ENCODE data around the gene UGDH.

DNA sequence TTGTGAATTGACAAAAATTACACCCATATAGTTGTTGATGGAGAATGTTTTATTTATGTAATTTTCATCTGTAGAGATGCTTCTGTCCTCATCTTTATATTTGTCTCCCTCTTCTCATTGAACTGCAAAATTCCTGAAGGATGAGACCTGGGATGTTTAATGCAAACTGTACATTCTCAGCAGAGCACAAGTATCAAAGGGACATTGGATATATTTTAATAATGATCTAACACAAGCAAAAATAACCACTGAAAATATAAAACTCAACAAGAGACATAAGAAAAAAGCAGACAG lies 28.6 kb downstream of the UGDH start:
- no peak for TF ChIP-seq EZH2 (conservative IDR thresholded peaks at IDR 0.05; ENCODE audit: low read depth, low read length)
- no peak for TF ChIP-seq HNF4G (IDR thresholded peaks at IDR 0.05; ENCODE audit: borderline replicate concordance, low read depth, low read length)
- no peak for TF ChIP-seq HNF4G (CRISPR knock-in tag; IDR thresholded peaks at IDR 0.05; ENCODE audit: borderline replicate concordance, low read depth)
- TF ChIP-seq, protein P1, sequence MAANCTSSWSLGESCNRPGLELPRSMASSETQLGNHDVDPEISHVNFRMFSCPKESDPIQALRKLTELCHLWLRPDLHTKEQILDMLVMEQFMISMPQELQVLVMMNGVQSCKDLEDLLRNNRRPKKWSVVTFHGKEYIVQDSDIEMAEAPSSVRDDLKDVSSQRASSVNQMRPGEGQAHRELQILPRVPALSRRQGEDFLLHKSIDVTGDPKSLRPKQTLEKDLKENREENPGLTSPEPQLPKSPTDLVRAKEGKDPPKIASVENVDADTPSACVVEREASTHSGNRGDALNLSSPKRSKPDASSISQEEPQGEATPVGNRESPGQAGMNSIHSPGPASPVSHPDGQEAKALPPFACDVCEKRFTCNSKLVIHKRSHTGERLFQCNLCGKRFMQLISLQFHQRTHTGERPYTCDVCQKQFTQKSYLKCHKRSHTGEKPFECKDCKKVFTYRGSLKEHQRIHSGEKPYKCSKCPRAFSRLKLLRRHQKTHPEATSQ (CRISPR knock-in tag; IDR thresholded peaks at IDR 0.05; ENCODE audit: borderline replicate concordance) = no peak
- TF ChIP-seq, protein P2, sequence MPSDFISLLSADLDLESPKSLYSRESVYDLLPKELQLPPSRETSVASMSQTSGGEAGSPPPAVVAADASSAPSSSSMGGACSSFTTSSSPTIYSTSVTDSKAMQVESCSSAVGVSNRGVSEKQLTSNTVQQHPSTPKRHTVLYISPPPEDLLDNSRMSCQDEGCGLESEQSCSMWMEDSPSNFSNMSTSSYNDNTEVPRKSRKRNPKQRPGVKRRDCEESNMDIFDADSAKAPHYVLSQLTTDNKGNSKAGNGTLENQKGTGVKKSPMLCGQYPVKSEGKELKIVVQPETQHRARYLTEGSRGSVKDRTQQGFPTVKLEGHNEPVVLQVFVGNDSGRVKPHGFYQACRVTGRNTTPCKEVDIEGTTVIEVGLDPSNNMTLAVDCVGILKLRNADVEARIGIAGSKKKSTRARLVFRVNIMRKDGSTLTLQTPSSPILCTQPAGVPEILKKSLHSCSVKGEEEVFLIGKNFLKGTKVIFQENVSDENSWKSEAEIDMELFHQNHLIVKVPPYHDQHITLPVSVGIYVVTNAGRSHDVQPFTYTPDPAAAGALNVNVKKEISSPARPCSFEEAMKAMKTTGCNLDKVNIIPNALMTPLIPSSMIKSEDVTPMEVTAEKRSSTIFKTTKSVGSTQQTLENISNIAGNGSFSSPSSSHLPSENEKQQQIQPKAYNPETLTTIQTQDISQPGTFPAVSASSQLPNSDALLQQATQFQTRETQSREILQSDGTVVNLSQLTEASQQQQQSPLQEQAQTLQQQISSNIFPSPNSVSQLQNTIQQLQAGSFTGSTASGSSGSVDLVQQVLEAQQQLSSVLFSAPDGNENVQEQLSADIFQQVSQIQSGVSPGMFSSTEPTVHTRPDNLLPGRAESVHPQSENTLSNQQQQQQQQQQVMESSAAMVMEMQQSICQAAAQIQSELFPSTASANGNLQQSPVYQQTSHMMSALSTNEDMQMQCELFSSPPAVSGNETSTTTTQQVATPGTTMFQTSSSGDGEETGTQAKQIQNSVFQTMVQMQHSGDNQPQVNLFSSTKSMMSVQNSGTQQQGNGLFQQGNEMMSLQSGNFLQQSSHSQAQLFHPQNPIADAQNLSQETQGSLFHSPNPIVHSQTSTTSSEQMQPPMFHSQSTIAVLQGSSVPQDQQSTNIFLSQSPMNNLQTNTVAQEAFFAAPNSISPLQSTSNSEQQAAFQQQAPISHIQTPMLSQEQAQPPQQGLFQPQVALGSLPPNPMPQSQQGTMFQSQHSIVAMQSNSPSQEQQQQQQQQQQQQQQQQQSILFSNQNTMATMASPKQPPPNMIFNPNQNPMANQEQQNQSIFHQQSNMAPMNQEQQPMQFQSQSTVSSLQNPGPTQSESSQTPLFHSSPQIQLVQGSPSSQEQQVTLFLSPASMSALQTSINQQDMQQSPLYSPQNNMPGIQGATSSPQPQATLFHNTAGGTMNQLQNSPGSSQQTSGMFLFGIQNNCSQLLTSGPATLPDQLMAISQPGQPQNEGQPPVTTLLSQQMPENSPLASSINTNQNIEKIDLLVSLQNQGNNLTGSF (CRISPR knock-in tag; IDR thresholded peaks at IDR 0.05) = no peak
- TF ChIP-seq ZNF510 (CRISPR knock-in tag; IDR thresholded peaks at IDR 0.05; ENCODE audit: low read depth) = no peak
- TF ChIP-seq ZNF367 (CRISPR knock-in tag; IDR thresholded peaks at IDR 0.05; ENCODE audit: borderline replicate concordance) = no peak
- TF ChIP-seq RAD51 (IDR thresholded peaks at IDR 0.05; ENCODE audit: borderline replicate concordance) = no peak
- TF ChIP-seq KDM5B (CRISPR knock-in tag; IDR thresholded peaks at IDR 0.05; ENCODE audit: borderline replicate concordance) = no peak
- TF ChIP-seq, protein P3, sequence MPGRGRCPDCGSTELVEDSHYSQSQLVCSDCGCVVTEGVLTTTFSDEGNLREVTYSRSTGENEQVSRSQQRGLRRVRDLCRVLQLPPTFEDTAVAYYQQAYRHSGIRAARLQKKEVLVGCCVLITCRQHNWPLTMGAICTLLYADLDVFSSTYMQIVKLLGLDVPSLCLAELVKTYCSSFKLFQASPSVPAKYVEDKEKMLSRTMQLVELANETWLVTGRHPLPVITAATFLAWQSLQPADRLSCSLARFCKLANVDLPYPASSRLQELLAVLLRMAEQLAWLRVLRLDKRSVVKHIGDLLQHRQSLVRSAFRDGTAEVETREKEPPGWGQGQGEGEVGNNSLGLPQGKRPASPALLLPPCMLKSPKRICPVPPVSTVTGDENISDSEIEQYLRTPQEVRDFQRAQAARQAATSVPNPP (CRISPR knock-in tag; IDR thresholded peaks at IDR 0.05) = no peak
- TF ChIP-seq ZNF484 (CRISPR knock-in tag; IDR thresholded peaks at IDR 0.05; ENCODE audit: borderline replicate concordance, low read depth) = no peak
